Testis (tissue), 2 donors: ENCODE measurements around the gene PLEKHA1.

Experiments
- CTCF ChIP-seq, 3 experiments: fragments of 450-650 bp in 2 of 3; fragments of 200-600 bp in 1 of 3; sonication (generic) in 1 of 3; IDR thresholded peaks; one replicate each; pipeline ENCODE4 v1.5.1; 2016 to 2019; ENCODE audit warnings: antibody characterized with exemption in 3 of 3, mild to moderate bottlenecking in 2 of 3, moderate library complexity in 1 of 3
- POLR2A ChIP-seq: fragments of 450-650 bp; IDR thresholded peaks from one replicate; pipeline ENCODE4 v1.6.1; 2017; ENCODE audit warnings: antibody characterized with exemption, mild to moderate bottlenecking, moderate library complexity

GRCh38 chr10:122390271-122390670, 15.8 kb downstream of the PLEKHA1 start:
- TF ChIP-seq CTCF (IDR thresholded peaks at IDR 0.05) (no peak), POLR2A (no peak)
